NCI-H187 (cell line): ENCODE measurements around the gene F10.
A peak's percentile ranks its signal among the peaks of the same experiment; 100 is the strongest.
"Not testable (repeated sequence)": the region's sequence is repeated elsewhere in the genome, so short reads cannot be mapped to it uniquely, and the experiment has no call there.

ENCODE experiments used
- DNase-seq, 2 experiments: peaks; one replicate each; lab custom pipeline; 2025; lab: John Stamatoyannopoulos, UW

The F10 gene

GRCh38 chr13:113122550-113123225 lies at the start of gene F10:
F10 (plus strand) TSS chr13:113122799; CDS start chr13:113122856, 57 bp downstream.
- DNase-seq = no peak

- DNase-seq = no peak
These were observed 48.7 kb upstream of the F10 start for GRCh38 chr13:113073942-113074341.

- no peak for DNase-seq
These were observed 48.2 kb upstream of the F10 start for GRCh38 chr13:113074401-113074800.

- DNase-seq = no peak
These were observed 47.7 kb upstream of the F10 start for GRCh38 chr13:113074876-113075275.

- DNase-seq = no peak
These were observed 46.9 kb upstream of the F10 start for GRCh38 chr13:113075711-113076110.

- no peak for DNase-seq
These were observed 45.8 kb upstream of the F10 start for GRCh38 chr13:113076681-113077401.

- DNase-seq = no peak
These were observed 45.0 kb upstream of the F10 start for GRCh38 chr13:113077566-113077952.

- DNase-seq = no peak
These were observed 44.4 kb upstream of the F10 start for GRCh38 chr13:113077953-113078901.

- DNase-seq = peak; percentile 23 to 40
These were observed 43.5 kb upstream of the F10 start for GRCh38 chr13:113078902-113079780.

- DNase-seq = not testable (repeated sequence)
These were observed 42.9 kb upstream of the F10 start for GRCh38 chr13:113079781-113080080.

GRCh38 chr13:113080361-113080831 lies 42.2 kb upstream of the F10 start:
- DNase-seq = no peak

GRCh38 chr13:113080901-113081521 lies 41.6 kb upstream of the F10 start:
- no peak for DNase-seq

GRCh38 chr13:113082198-113083021 lies 40.2 kb upstream of the F10 start:
- no peak for DNase-seq

GRCh38 chr13:113083022-113083373 lies 39.6 kb upstream of the F10 start:
- no peak for DNase-seq

- peak; percentile 98 for DNase-seq
These were observed 39.1 kb upstream of the F10 start for GRCh38 chr13:113083402-113084061.

- no peak for DNase-seq
These were observed 38.3 kb upstream of the F10 start for GRCh38 chr13:113084094-113084942.

- no peak for DNase-seq
These were observed 37.6 kb upstream of the F10 start for GRCh38 chr13:113084943-113085540.

GRCh38 chr13:113086031-113086750 lies 36.4 kb upstream of the F10 start:
- DNase-seq = no peak
